Measurements from ENCODE around the gene SSH2.
"Not testable (repeated sequence)": the region's sequence is repeated elsewhere in the genome, so short reads cannot be mapped to it uniquely, and the experiment has no call there.

GRCh38 chr17:29859445-29859844, 70.6 kb downstream of the SSH2 start:
- not testable (repeated sequence) for TF ChIP-seq CTCF (IDR thresholded peaks at IDR 0.05; ENCODE audit: low read depth, low read length); EZH2phosphoT487 (IDR thresholded peaks at IDR 0.05; ENCODE audit: low read depth)

Measured in OCI-LY3 (cell line).